ENCODE measurements around the gene RAMAC.
A peak's percentile ranks its signal among the peaks of the same experiment; 100 is the strongest.
"Not testable (repeated sequence)": the region's sequence is repeated elsewhere in the genome, so short reads cannot be mapped to it uniquely, and the experiment has no call there.

The RAMAC gene

GRCh38 chr15:82995938-82996337, 9.9 kb downstream of the RAMAC start:
- DNase-seq (ENCODE audit: low spot score), result no peak
- no peak for TF ChIP-seq CTCF (IDR thresholded peaks at IDR 0.05; ENCODE audit: extremely low read depth, missing control alignments)

- no peak for TF ChIP-seq CTCF (IDR thresholded peaks at IDR 0.05; ENCODE audit: extremely low read depth, missing control alignments)
- no peak for DNase-seq (ENCODE audit: low spot score)
Observed at GRCh38 chr15:82999426-82999825, 13.4 kb downstream of the RAMAC start.

- peak; percentile 76 for DNase-seq (ENCODE audit: low spot score)
Observed at GRCh38 chr15:82999905-83000671, 14.1 kb downstream of the RAMAC start.

GRCh38 chr15:83000672-83001031, 14.6 kb downstream of the RAMAC start:
- DNase-seq (ENCODE audit: low spot score), result not testable (repeated sequence)

More at GRCh38 chr15:82999905-83000671, 14.1 kb downstream of the RAMAC start:
- no peak for TF ChIP-seq CTCF (IDR thresholded peaks at IDR 0.05; ENCODE audit: extremely low read depth, missing control alignments)

- TF ChIP-seq CTCF (IDR thresholded peaks at IDR 0.05; ENCODE audit: extremely low read depth, missing control alignments), result peak; percentile 93
- peak; percentile 84 for DNase-seq (ENCODE audit: low spot score)
Observed at GRCh38 chr15:83010709-83011270, 24.8 kb downstream of the RAMAC start.

- DNase-seq (ENCODE audit: low spot score), result peak; percentile 94
- TF ChIP-seq CTCF (IDR thresholded peaks at IDR 0.05; ENCODE audit: extremely low read depth, missing control alignments), result peak; percentile 77
Observed at GRCh38 chr15:83011271-83012075, 25.5 kb downstream of the RAMAC start, which contains the start of gene C15orf40. Gene C15orf40, minus strand, starts transcription at chr15:83011639. Its CDS starts 32 bp downstream, at chr15:83011607.

GRCh38 chr15:83012076-83012426, 26.0 kb downstream of the RAMAC start:
- no peak for DNase-seq (ENCODE audit: low spot score)
- TF ChIP-seq CTCF (IDR thresholded peaks at IDR 0.05; ENCODE audit: extremely low read depth, missing control alignments), result no peak
